GM18498 (cell line): Measurements from ENCODE around the gene ADAM19.

Experiments
- ATAC-seq: cut with Tn5 transposase; IDR thresholded peaks from one replicate; pipeline ENCODE4 v1.9.1; 2021; ENCODE audit warnings: mild to moderate bottlenecking, moderate library complexity; ENCODE audit not compliant: unreplicated experiment

The ADAM19 gene

GRCh38 chr5:157563373-157563928, 12.1 kb downstream of the ADAM19 start:
- ATAC-seq = no peak

GRCh38 chr5:157562111-157562581, 13.4 kb downstream of the ADAM19 start:
- no peak for ATAC-seq

GRCh38 chr5:157561110-157561509, 14.5 kb downstream of the ADAM19 start:
- ATAC-seq = no peak

DNA sequence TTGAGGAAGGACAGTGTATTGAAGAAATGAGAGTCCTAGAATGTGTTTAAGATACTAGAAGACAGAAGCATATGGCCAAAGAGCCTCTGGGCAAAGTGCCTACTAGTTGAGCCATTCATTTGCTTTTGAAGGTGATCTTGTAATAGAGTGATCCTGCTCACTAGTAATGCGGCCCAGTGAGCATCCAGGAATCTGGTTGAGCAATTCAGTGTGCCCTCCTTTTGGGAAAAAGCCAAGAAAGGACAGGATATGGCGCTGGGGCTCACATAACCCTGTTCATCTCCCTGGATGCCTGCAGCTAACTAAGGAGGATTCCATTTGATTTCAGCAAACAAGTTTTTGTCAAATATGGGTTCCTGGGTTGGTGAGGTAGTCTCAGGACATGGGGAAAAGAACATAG, 16.3 kb downstream of the ADAM19 start:
- no peak for ATAC-seq

DNA sequence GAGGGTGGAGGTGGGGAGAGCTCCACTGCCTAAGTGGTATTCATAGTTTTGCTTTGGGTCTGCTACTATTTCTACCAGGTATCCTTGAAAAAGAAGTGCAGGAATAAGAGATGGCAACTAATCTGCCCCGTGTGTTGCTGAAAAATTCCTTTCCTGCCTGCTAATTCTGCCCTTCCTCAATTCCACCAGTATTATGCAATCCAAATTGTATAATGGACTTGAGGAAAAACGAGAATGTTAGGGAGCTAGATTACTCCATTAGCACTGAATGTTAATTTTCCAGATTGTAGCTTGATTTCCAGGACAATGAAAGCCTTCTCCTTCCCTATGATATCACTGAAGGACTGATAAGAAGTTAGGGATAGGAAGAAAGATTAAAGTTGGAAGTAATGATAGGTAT, 16.9 kb downstream of the ADAM19 start:
- ATAC-seq = no peak

- no peak for ATAC-seq
These were observed 17.5 kb downstream of the ADAM19 start for GRCh38 chr5:157558041-157558595.

- no peak for ATAC-seq
These were observed 18.8 kb downstream of the ADAM19 start for GRCh38 chr5:157556615-157557418.

- no peak for ATAC-seq
These were observed 20.4 kb downstream of the ADAM19 start for GRCh38 chr5:157555037-157555640.

DNA sequence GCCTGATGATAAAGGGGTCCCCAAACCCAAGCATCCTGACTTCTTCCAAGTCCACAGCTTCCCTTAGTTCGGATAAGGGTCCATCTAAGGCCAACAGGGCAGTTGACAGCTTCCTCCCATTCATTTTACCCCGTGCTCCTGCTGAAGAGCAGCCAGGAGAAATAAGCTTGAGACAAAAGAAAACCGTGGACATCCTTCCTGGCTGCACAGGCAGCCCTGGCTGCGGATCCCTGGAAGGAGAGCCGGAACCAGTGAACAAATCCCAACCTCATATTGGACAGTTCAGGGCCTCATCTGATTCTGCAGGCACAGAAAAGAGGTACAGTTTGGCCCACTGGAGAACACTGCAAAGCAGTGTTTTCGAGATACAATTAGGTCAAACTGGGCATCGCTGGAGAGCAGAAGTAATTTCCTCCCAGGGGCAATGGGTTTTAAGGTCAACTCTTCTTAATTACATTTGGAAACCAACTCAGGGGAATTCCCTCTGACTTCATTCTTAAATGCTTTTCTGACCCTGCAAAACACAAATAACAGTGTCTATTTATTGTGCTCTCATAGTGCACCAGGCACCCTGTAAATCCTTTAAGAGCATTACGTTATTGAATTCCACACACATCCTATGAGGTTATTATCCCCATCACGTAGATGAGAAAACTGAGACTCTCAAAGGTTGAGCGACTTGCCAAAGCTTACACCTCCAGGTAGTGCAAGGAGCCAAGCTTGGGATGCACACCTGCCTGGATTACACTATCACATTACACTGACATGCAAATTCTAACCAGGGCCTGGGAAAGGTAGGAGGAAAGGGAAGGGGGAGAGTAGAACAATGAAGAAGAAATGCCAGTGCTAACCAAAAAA, 21.2 kb downstream of the ADAM19 start:
- ATAC-seq = no peak

DNA sequence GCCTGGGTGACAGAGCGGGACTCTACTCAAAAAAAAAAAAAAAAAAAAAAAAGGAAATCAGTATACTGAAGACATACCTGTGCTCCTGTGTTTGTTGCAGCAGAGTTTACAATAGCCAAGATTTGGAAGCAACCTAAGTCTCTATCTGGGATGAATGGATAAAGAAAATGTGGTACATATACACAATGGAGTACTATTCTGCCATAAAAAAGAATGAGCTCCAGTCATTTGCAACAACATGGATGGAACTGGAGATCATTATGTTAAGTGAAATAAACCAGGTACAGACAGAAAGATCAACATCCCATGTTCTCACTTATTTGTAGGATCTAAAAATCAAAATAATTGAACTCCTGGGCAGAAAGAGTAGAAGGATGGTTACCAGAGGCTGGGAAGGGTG, 22.9 kb downstream of the ADAM19 start:
- ATAC-seq = no peak

- ATAC-seq = no peak
These were observed 24.9 kb downstream of the ADAM19 start for GRCh38 chr5:157550663-157551062.

GRCh38 chr5:157549954-157550549, 25.5 kb downstream of the ADAM19 start:
- no peak for ATAC-seq

GRCh38 chr5:157549283-157549629, 26.3 kb downstream of the ADAM19 start:
- no peak for ATAC-seq

- no peak for ATAC-seq
These were observed 26.9 kb downstream of the ADAM19 start for GRCh38 chr5:157548513-157549282.

- ATAC-seq = no peak
These were observed 27.5 kb downstream of the ADAM19 start for GRCh38 chr5:157547941-157548512.

GRCh38 chr5:157546456-157547100, 29.0 kb downstream of the ADAM19 start:
- no peak for ATAC-seq

DNA sequence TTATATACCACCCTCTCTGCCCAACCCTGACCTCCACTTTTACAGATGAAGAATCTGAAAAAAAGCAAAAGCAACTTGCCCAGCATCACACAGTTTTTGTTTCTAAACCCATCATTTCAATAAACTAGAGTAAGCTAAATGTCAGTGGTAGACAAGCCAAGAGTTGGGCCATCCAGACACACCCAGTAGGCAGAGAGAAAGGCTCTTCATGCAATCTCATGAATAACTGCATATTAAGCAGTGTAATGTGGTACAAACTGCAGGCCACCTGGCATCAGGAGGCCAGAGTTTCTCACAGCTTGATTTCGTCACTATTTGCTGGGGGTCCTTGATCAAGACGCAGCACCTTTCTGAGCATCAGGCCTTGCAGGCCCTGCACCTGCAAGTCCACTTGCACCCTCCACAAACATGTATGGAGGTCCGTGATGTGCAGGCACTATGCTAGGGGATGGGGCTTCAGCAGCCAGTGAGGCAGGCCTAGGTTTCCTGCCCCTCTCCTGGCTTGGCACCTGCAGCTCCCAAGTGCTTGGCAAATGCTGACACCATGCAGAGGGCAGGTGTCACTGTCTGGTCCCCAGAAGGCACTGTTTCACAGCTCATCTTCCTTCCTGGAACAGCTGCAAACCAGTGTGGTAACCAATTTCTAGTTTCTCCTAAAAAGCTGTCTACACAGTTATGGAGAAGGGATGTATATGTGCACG, 29.8 kb downstream of the ADAM19 start:
- ATAC-seq = no peak

DNA sequence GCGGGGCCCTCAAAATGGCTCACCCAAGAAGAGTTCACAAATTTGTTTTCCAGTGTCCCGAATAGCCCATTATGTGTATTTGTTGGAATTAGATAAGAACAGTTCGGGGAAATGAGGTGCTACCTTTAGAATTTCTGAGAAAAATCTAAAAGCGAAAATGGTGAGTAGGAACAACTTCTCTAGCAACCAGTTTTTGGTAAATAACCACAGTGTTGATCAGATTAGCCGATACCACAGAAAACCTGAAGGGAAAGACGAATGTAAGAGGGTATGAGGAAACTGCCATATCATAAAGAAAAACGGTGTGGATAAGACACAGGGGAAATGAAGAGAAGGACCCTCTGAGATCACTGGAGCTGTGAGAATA, 31.0 kb downstream of the ADAM19 start:
- no peak for ATAC-seq
